GM19035 (cell line): Measurements from ENCODE around the gene GNG8.

Experiments
- ATAC-seq: cut with Tn5 transposase; IDR thresholded peaks from one replicate; pipeline ENCODE4 v1.9.1; 2021; ENCODE audit not compliant: unreplicated experiment

The GNG8 gene

GRCh38 chr19:46621191-46622117, 14.5 kb downstream of the GNG8 start:
- no peak for ATAC-seq

GRCh38 chr19:46620716-46621115, 15.3 kb downstream of the GNG8 start:
- ATAC-seq: no peak

GRCh38 chr19:46620267-46620666, 15.7 kb downstream of the GNG8 start:
- ATAC-seq: no peak

- ATAC-seq: no peak
These were observed 17.3 kb downstream of the GNG8 start for GRCh38 chr19:46618670-46619231.

GRCh38 chr19:46617601-46618000, 18.4 kb downstream of the GNG8 start:
- ATAC-seq: no peak

- ATAC-seq: no peak
These were observed 19.2 kb downstream of the GNG8 start for GRCh38 chr19:46616631-46617322.

GRCh38 chr19:46615966-46616365, 20.0 kb downstream of the GNG8 start:
- no peak for ATAC-seq

GRCh38 chr19:46614114-46614722, 21.8 kb downstream of the GNG8 start:
- ATAC-seq: no peak

- no peak for ATAC-seq
These were observed 22.5 kb downstream of the GNG8 start for GRCh38 chr19:46613525-46613924.

GRCh38 chr19:46611776-46612175, 24.2 kb downstream of the GNG8 start:
- ATAC-seq: no peak

GRCh38 chr19:46610851-46611770, 24.9 kb downstream of the GNG8 start:
- no peak for ATAC-seq

- ATAC-seq: no peak
These were observed 25.6 kb downstream of the GNG8 start for GRCh38 chr19:46610413-46610775.

GRCh38 chr19:46609511-46610412, 26.2 kb downstream of the GNG8 start:
- no peak for ATAC-seq

GRCh38 chr19:46608581-46609345, 27.2 kb downstream of the GNG8 start:
- no peak for ATAC-seq

GRCh38 chr19:46608178-46608577, 27.8 kb downstream of the GNG8 start:
- no peak for ATAC-seq

GRCh38 chr19:46607448-46607841, 28.6 kb downstream of the GNG8 start:
- ATAC-seq: no peak

- no peak for ATAC-seq
These were observed 29.1 kb downstream of the GNG8 start for GRCh38 chr19:46606681-46607447.

GRCh38 chr19:46606019-46606418, 30.0 kb downstream of the GNG8 start:
- ATAC-seq: no peak
